GM21825 (cell line): ENCODE results near the gene SLC3A2.
"Not testable (repeated sequence)": the region's sequence is repeated elsewhere in the genome, so short reads cannot be mapped to it uniquely, and the experiment has no call there.

Source experiments
- ATAC-seq: cut with Tn5 transposase; IDR thresholded peaks from one replicate; pipeline ENCODE4 v1.9.1; 2021; ENCODE audit warnings: mild to moderate bottlenecking, moderate library complexity; ENCODE audit not compliant: unreplicated experiment

SLC3A2 gene

DNA sequence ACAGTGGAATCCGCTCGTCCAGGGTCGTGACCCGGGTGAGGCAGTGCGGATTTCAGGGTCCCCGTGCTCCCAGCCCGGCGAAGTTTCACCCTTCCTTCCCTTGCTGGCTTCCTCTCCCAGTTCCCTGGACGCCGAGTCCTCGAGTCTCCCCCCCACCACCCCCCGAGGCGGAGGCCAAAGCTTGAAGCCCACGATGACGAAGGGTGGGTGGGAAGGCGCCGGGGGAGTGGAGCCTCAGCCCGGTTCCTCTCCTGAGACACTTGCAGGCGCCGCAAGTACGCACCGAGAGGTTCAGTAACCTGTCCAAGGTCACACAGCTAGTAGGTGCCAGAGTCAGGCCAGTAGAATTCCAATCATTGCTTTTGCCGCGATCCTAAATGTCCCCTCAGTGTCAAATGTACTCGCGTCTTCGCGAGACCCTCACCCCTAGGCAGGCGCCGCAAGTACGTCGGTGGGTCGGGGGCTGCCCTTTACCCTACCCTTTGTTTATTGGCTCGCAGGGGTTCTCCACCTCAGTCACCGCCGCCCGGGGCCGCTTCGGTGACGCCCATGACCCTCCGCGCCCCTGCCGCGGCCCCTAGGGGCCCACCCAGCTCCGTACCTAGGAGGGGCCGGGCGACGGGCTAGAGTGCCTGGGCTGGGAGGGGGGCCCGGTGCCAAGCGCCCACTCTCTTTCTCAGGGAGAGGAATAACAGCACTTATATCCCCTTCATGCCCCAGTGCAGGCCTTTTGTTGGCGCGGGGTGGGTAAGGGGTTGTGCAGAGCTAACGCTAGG is 46.2 kb downstream of the SLC3A2 start:
- ATAC-seq = no peak

GRCh38 chr11:62928011-62928410 is 47.3 kb downstream of the SLC3A2 start:
- ATAC-seq = no peak

GRCh38 chr11:62930157-62930556 is 49.5 kb downstream of the SLC3A2 start:
- no peak for ATAC-seq

DNA sequence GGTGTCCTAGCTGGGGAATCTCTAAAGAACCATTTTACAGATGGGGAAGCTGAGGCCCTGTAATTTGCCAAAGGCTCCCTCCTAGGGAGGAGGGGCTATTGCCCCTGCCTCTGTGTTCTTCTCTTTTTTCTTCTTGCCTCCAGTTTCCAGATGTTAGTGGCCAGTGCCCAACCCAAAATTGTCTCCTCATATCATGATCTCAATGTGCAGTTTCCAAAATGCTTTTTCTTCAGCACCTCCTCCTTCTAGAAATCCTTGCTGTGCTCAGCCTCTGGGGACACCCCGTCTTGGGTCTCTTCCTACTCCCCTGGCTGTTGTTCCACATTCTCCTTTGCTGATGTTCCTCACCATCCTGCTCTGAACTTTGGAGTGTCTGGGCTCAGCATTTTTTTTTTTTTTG is 50.0 kb downstream of the SLC3A2 start:
- no peak for ATAC-seq

GRCh38 chr11:62931499-62932278 is 51.0 kb downstream of the SLC3A2 start:
- no peak for ATAC-seq

DNA sequence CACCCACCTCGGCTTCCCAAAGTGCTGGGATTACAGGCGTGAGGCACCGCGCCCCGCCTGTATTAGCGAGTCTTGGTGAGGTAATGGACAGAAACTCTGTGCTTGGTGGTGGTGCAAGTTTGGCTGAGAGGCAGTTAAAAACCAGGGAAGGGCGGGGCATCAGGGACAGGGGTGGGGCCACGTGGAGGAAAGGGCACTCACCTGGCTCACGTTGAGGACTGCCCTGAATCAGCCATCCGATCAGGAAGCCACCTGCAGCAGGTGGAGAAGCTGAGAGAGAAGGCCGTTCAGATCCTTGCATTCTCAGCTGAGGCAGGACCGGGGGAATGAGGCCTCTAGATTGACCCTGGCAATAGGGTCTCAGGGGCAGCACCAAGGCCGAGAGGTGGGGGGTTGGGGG is 52.6 kb downstream of the SLC3A2 start:
- no peak for ATAC-seq

- no peak for ATAC-seq
These were observed 53.2 kb downstream of the SLC3A2 start for GRCh38 chr11:62933750-62934495.

DNA sequence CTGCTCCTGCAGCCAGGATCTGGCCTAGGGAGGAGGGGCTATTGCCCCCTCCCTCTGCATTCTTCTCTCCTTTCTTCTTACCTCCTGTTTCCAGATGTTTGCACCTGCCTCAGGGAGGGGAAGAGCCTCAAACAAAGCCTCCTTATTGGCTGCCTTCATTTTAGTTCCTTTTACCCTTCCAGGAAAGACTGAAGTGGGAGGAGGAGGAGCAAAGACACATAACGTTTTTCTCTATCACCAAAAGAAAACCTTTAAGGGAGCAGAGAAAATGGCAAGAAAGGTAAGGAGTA is 53.7 kb downstream of the SLC3A2 start:
- no peak for ATAC-seq

DNA sequence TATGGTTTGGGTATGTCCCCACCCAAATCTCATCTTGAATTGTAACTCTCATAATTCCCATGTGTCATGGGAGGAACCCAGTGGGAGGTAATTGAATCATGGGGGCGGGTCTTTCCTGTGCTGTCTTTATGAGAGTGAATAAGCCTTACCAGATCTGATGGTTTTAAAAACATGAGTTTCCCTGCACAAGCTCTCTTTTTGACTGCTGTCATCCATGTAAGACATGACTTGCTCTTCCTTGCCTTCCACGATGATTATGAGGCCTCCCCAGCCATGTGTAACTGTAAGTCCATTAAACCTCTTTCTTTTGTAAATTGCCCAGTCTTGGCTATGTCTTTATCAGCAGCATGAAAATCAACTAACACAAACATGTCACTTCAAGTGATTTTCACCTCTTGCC is 56.8 kb downstream of the SLC3A2 start:
- ATAC-seq = not testable (repeated sequence)
